Esophagus squamous epithelium (tissue), 5 donors: Measurements from ENCODE around the gene COPG2. TPM values are rescaled to one million over a fixed set of nuclear protein-coding genes. Genes with fewer than 3 reads are reported as not detected.
"Not testable (repeated sequence)": the region's sequence is repeated elsewhere in the genome, so short reads cannot be mapped to it uniquely, and the experiment has no call there.

ENCODE experiments used
- DNase-seq: peaks from one replicate; lab custom pipeline; 2025; lab: John Stamatoyannopoulos, UW
- H3K27ac ChIP-seq, 4 donors: fragments of 200-600 bp; sonication (generic); one replicate each; pipeline ENCODE4 v1.5.1; 2016 to 2019; ENCODE audit warnings: mild to moderate bottlenecking in 1 of 4
- H3K27me3 ChIP-seq, 4 donors: fragments of 200-600 bp; sonication (generic); 1 replicate in 3 of 4; 2 replicates in 1 of 4; pipeline versions ENCODE4 v1.5.1 to v1.6.0; 2017 to 2021; ENCODE audit warnings: antibody characterized with exemption in 1 of 4
- H3K36me3 ChIP-seq, 3 donors: fragments of 200-600 bp; sonication (generic); one replicate each; pipeline ENCODE4 v1.5.1; 2016 to 2019
- H3K4me1 ChIP-seq, 3 donors: fragments of 200-600 bp; sonication (generic); one replicate each; pipeline ENCODE4 v1.5.1; 2017 to 2019
- H3K4me3 ChIP-seq, 4 donors: fragments of 200-600 bp; sonication (generic); 1 replicate in 3 of 4; 2 replicates in 1 of 4; pipeline ENCODE4 v1.5.1; 2016 to 2019; ENCODE audit warnings: mild to moderate bottlenecking in 2 of 4, moderate library complexity in 1 of 4
- H3K9me3 ChIP-seq, 3 donors: fragments of 200-600 bp; sonication (generic); one replicate each; pipeline ENCODE4 v1.5.1; 2016 to 2019
- POLR2A ChIP-seq, 4 donors: fragments of 450-650 bp; IDR thresholded peaks; one replicate each; pipeline ENCODE4 v1.6.1; 2017; ENCODE audit warnings: antibody characterized with exemption in 4 of 4, mild to moderate bottlenecking in 4 of 4, moderate library complexity in 3 of 4
- WGBS, 2 donors: methylation state at CpG; one replicate each; pipeline ENCODE4 v1.1.5; 2018; 5-methylcytosine and 5-hydroxymethylcytosine counted together
- intact Hi-C: fragments of 100-400 bp; cut with DNase I; formaldehyde crosslinking; loops from one replicate; pipeline ENCODE4 v1.15.0; 2022
- total RNA-seq, 4 donors: library from RNA; depleted of rRNA; stranded (reverse); fragments of >200 nt; gene quantifications; one replicate each; pipeline ENCODE4 v1.1.0, GENCODE V29; 2016
- TF ChIP-seq, protein P1 (sequence below), 6 experiments: fragments of 450-650 bp in 4 of 6; fragments of 200-600 bp in 2 of 6; sonication (generic) in 2 of 6; IDR thresholded peaks; one replicate each; pipeline ENCODE4 v1.5.1; 2016 to 2019; ENCODE audit warnings: antibody characterized with exemption in 6 of 6, mild to moderate bottlenecking in 4 of 6, moderate library complexity in 4 of 6
- donor health status: DM: yes; HTN: yes; CAD: no.

Gene COPG2
- total RNA-seq, 4 donors from 2014 or later: 12.3 to 28.2 (median 17.8) TPM

DNA sequence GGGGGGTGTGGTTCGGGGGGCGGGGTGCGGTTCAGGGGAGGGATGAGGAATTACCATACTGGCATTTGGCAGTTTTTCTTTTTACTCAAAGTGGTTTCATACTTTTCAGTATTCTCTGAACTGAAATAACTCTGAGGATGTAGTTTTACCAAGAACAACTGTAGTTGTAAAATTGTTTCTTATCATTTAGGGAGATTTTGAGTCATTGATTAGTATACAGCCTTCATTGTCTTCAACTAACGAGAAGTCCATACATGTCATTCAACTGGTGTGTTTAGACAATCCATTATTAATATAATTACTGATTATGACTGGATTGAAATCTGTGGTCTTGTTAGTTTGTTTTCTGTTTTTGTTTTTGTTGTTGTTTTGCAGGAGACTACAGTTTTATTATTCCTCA is 40.8 kb downstream of the COPG2 start:
- H3K27ac ChIP-seq: no peak overlapping the region
- 90 to 93% methylated on average over 4 of the region's 4 CpGs for WGBS, 2 donors

DNA sequence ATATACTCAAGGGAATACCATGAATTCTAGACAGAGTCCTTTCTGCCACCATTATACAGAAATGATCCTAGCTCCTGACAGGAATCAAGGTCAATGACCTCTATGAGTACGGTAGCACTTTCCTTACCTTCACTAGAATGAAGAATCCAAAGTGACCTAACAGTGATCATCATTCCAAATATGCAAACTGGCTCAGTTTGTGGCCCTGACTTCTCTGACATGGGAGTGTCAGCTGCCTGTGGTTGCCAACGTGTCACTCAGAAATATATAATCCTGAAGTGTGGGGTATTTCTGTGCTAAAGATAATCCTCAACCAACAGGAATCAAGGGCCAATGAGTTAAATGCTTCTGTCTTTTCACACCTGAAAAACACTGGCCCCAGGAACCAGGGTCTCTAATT is 45.7 kb downstream of the COPG2 start:
- 88 to 91% methylated on average over 2 of the region's 2 CpGs for WGBS, 2 donors
- H3K4me3 ChIP-seq: no peak overlapping the region
- H3K9me3 ChIP-seq: no peaks in the 10 kb centered on the region
- H3K27me3 ChIP-seq: no peaks in the 10 kb centered on the region
- no peak overlapping the region for H3K27ac ChIP-seq
- intact Hi-C loops: no loop called here
- TF ChIP-seq, protein P1, sequence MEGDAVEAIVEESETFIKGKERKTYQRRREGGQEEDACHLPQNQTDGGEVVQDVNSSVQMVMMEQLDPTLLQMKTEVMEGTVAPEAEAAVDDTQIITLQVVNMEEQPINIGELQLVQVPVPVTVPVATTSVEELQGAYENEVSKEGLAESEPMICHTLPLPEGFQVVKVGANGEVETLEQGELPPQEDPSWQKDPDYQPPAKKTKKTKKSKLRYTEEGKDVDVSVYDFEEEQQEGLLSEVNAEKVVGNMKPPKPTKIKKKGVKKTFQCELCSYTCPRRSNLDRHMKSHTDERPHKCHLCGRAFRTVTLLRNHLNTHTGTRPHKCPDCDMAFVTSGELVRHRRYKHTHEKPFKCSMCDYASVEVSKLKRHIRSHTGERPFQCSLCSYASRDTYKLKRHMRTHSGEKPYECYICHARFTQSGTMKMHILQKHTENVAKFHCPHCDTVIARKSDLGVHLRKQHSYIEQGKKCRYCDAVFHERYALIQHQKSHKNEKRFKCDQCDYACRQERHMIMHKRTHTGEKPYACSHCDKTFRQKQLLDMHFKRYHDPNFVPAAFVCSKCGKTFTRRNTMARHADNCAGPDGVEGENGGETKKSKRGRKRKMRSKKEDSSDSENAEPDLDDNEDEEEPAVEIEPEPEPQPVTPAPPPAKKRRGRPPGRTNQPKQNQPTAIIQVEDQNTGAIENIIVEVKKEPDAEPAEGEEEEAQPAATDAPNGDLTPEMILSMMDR (IDR thresholded peaks at IDR 0.05): no peak
- no peak for TF ChIP-seq POLR2A (IDR thresholded peaks at IDR 0.05)
- no peaks in the 10 kb centered on the region for H3K36me3 ChIP-seq
- DNase-seq: no peak
- no peaks in the 10 kb centered on the region for H3K4me1 ChIP-seq

More for the DNA sequence above, 40.8 kb downstream of the COPG2 start:
- DNase-seq: no peak
- no peak for TF ChIP-seq POLR2A (IDR thresholded peaks at IDR 0.05)
- TF ChIP-seq, protein P1 (IDR thresholded peaks at IDR 0.05): no peak
- Histone ChIP-seq H3K4me3 (no peak overlapping the region), H3K9me3 (peaks cover 0 to 15% (median 4%) of the 10 kb centered on the region in 3 donors), H3K27me3 (no peaks in the 10 kb centered on the region), H3K36me3 (no peaks in the 10 kb centered on the region), H3K4me1 (no peaks in the 10 kb centered on the region)
- intact Hi-C loops: no loop called here

DNA sequence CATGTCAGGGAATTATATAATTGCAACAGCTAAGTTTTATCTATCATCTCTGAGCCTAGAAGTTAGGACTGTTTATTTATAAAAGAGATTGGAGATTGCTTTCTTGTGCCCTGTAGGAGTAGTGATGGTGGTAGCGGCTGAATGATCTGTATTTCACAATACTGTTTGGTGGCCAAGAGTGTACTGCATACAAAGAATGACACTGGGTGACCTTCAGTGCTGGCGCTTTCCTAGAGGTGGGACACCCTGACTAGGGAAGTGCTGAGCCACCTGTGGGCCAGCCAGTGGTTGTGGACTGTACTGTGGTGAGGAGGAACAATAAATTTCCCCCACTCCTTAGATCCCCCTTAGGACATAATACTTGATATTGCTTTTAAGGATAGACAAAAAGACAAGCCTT is 53.0 kb downstream of the COPG2 start:
- no peak overlapping the region for H3K27ac ChIP-seq
- H3K4me3 ChIP-seq: no peak overlapping the region
- no peaks in the 10 kb centered on the region for H3K27me3 ChIP-seq
- H3K4me1 ChIP-seq: no peaks in the 10 kb centered on the region
- intact Hi-C loops: no loop called here
- WGBS, 2 donors: 92 to 94% methylated on average over 2 of the region's 2 CpGs
- no peaks in the 10 kb centered on the region for H3K9me3 ChIP-seq
- peaks cover 0 to 53% (median 0%) of the 10 kb centered on the region in 3 donors for H3K36me3 ChIP-seq
- no peak for DNase-seq
- TF ChIP-seq POLR2A (IDR thresholded peaks at IDR 0.05): no peak
- TF ChIP-seq, protein P1 (IDR thresholded peaks at IDR 0.05): no peak

DNA sequence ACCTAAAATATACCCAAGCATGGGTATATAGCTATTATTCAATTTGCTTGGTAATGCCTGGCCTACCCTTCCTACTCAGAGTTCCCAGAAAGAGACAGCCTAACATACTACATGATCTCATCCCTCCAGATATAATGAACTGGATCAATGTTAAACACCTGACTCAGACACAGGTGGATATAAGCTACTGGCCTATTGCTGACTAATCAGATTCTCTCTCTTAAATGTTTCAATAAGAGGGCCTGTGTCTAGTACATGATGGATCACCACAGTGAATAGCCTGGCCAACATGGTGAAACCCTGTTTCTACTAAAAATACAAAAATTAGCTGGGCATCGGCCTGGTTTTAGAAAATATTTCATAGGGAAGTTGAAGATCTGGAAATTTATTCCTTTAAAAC is 54.1 kb downstream of the COPG2 start:
- Histone ChIP-seq H3K27me3 (no peaks in the 10 kb centered on the region), H3K36me3 (peaks cover 0 to 64% (median 0%) of the 10 kb centered on the region in 3 donors), H3K27ac (no peak overlapping the region), H3K9me3 (no peaks in the 10 kb centered on the region), H3K4me3 (no peak overlapping the region), H3K4me1 (no peaks in the 10 kb centered on the region)
- TF ChIP-seq POLR2A (IDR thresholded peaks at IDR 0.05): no peak
- TF ChIP-seq, protein P1 (IDR thresholded peaks at IDR 0.05): no peak
- no peak for DNase-seq
- intact Hi-C loops: no loop called here
- WGBS, 2 donors: 83 to 100% methylated on average over 1 of the region's 1 CpG

DNA sequence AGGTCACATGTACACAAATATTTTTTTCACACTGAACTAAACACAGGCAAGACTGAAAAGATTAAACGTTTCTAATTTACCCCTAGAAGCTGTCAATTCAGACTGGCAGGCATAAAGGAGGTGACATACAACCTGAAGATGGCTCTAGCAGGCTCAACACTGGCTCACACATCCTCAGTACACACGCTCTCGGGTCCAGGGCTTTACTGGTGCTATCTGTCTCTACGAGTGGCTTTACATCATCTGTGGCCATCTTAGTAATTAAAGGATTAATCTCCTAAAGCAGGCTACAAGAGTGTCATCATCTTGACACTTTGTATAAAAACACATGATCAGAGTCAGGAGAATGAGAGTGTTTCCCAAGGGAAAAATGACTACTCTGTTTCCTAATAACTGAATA is 57.3 kb downstream of the COPG2 start:
- no peaks in the 10 kb centered on the region for H3K9me3 ChIP-seq
- TF ChIP-seq POLR2A (IDR thresholded peaks at IDR 0.05): no peak
- TF ChIP-seq, protein P1 (IDR thresholded peaks at IDR 0.05): no peak
- H3K4me3 ChIP-seq: no peak overlapping the region
- intact Hi-C loops: no loop called here
- 66 to 79% methylated on average over 4 of the region's 4 CpGs for WGBS, 2 donors
- H3K36me3 ChIP-seq: peaks cover 0 to 90% (median 0%) of the 10 kb centered on the region in 3 donors
- H3K4me1 ChIP-seq: no peaks in the 10 kb centered on the region
- no peak for DNase-seq
- H3K27me3 ChIP-seq: no peaks in the 10 kb centered on the region
- no peak overlapping the region for H3K27ac ChIP-seq

DNA sequence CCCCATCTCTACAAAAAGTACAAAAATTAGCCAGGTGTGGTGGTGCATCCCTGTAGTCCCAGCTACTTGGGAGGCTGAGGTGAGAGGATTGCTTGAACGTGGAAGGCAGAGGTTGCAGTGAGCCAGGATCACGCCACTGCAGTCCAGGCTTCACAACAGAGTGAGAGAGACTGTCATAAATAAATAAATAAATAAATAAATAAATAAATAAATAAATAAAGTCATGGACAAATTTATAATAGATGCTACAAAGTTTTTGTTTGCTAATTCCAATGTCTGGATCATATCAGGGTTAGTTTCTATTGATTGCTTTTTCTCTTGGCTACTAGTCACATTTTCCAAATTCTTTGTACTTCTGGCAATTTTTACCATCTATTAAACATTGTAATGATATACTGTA is 61.5 kb downstream of the COPG2 start:
- WGBS, 2 donors: 97 to 100% methylated on average over 2 of the region's 2 CpGs
- H3K4me1 ChIP-seq, DNase-seq, intact Hi-C loops, H3K27ac ChIP-seq, H3K4me3 ChIP-seq, H3K9me3 ChIP-seq, H3K27me3 ChIP-seq: not testable (repeated sequence)
- H3K36me3 ChIP-seq: peaks cover 0 to 70% (median 0%) of the 10 kb centered on the region in 3 donors
